CD4-positive, alpha-beta T cell (primary cell): ENCODE measurements around the gene MICAL2. TPM values are rescaled to one million over a fixed set of nuclear protein-coding genes. Genes with fewer than 3 reads are reported as not detected.

Experiments
- ATAC-seq: fragments of 200-7000 bp; cut with Tn5 transposase; one replicate; pipeline ENCODE4 v1.10.0; 2022; ENCODE audit warnings: mild to moderate bottlenecking; ENCODE audit not compliant: poor library complexity
- CTCF ChIA-PET: fragments of 350-600 bp; sonication (Branson Sonifier 250); formaldehyde crosslinking; loops from one replicate; lab custom pipeline; 2021; ENCODE audit warnings: antibody characterized with exemption, inconsistent platforms; lab: Charles Lee
- POLR2A ChIA-PET: fragments of 350-600 bp; sonication (Branson Sonifier 250); formaldehyde crosslinking; loops from one replicate; lab custom pipeline; 2021; ENCODE audit warnings: antibody characterized with exemption, inconsistent platforms; lab: Charles Lee
- DNase-seq, 14 experiments: peaks; one replicate each; pipeline ENCODE4 v3.0.0-alpha.2; 2013 to 2020; ENCODE audit warnings: mixed read lengths in 2 of 14
- H3K27ac ChIP-seq, 2 donors: one replicate each; pipeline versions ENCODE4 v1.5.1 to v1.7.0; 2013; ENCODE audit warnings: low read length in 2 of 2, low read depth in 1 of 2, mild to moderate bottlenecking in 1 of 2
- H3K27me3 ChIP-seq, 2 experiments: 1 replicate in 1 of 2; 2 replicates in 1 of 2; pipeline versions ENCODE4 v1.6.1 to v1.7.0; 2013; ENCODE audit warnings: low read length in 2 of 2, control low read depth in 1 of 2, mild to moderate bottlenecking in 1 of 2, moderate library complexity in 1 of 2; ENCODE audit not compliant: insufficient read depth in 2 of 2, control insufficient read depth in 1 of 2
- H3K36me3 ChIP-seq: one replicate; pipeline ENCODE4 v1.6.1; 2013; ENCODE audit warnings: low read length, control low read depth; ENCODE audit not compliant: insufficient read depth
- H3K4me1 ChIP-seq: one replicate; pipeline ENCODE4 v1.6.1; 2013; ENCODE audit warnings: low read length, control low read depth; ENCODE audit not compliant: insufficient read depth
- H3K4me3 ChIP-seq: one replicate; pipeline ENCODE4 v1.5.1; 2013; ENCODE audit warnings: mild to moderate bottlenecking, low read length, moderate library complexity
- H3K9me3 ChIP-seq, 2 experiments: 1 replicate in 1 of 2; 2 replicates in 1 of 2; pipeline versions ENCODE4 v1.6.1 to v1.7.0; 2013; ENCODE audit warnings: low read length in 2 of 2, mild to moderate bottlenecking in 2 of 2, control low read depth in 1 of 2, moderate library complexity in 1 of 2; ENCODE audit not compliant: control insufficient read depth in 1 of 2, insufficient read depth in 1 of 2
- H3K27ac Mint-ChIP-seq: one replicate; pipeline ENCODE4 v1.8.0; 2020; ENCODE audit warnings: mixed read lengths
- H3K27me3 Mint-ChIP-seq: one replicate; pipeline ENCODE4 v1.8.0; 2021; ENCODE audit warnings: mixed read lengths
- H3K36me3 Mint-ChIP-seq: one replicate; pipeline ENCODE4 v1.8.0; 2021; ENCODE audit warnings: low read depth, mixed read lengths
- H3K4me1 Mint-ChIP-seq: one replicate; pipeline ENCODE4 v1.8.0; 2021; ENCODE audit warnings: low read depth, mixed read lengths
- H3K4me3 Mint-ChIP-seq: one replicate; pipeline ENCODE4 v1.8.0; 2020; ENCODE audit warnings: mild to moderate bottlenecking, mixed read lengths
- H3K9me3 Mint-ChIP-seq: one replicate; pipeline ENCODE4 v1.8.0; 2020; ENCODE audit warnings: mixed read lengths
- intact Hi-C, 2 experiments: fragments of 100-400 bp; cut with DNase I in 1 of 2; cut with micrococcal nuclease in 1 of 2; formaldehyde crosslinking; loops; one replicate each; pipeline versions ENCODE4 v1.15.1 to v1.9.0; 2023 to 2025; cut with DNase I, micrococcal nuclease
- total RNA-seq, 174 experiments: library from RNA in 2 of 174; stranded (reverse) in 2 of 174; gene quantifications; one replicate each; pipeline ENCODE4 v1.2.3 and lab custom pipeline; 2021 to 2026
- TF ChIP-seq, protein P1 (sequence below): fragments of 200-600 bp; IDR thresholded peaks from one replicate; pipeline ENCODE4 v1.8.0; 2022; ENCODE audit warnings: antibody characterized with exemption, mild to moderate bottlenecking

Gene MICAL2
- total RNA-seq, 2 experiments from 2014 or later: 12.8 to 14.1 TPM

DNA sequence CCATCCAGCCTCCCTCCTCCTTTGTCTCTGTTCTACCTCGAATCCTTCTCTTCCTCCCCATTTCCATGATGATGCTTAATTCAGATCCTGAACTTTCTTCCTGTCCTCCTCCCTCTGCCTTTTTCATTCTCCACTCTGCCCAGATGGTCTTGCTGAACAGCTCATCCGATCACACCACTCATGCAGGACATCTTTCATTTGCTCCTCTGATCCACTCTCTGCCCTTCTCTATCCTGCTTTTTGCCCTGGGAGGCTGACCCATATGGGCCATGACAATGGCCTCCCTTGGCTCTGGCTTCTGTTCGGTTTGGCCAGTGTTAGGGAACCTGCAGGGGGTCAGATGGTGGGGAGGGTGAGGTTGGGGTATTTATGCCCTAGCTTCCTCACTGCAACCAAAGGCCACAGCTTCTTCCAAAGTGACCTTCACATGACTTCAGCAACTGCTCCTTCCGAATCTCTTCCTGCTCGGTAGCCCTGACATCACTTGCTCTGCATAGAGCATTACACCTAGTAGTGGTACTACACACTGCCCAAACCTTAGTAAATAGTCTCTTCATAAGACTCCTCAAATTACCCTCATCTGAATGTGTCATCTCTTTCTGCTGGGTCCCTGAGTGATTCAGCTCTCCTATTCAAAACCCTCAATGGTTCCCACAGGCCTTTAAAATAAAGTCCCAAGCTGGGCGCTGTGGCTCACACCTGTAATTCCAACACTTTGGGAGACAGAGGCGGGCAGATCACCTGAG is 32.7 kb upstream of the MICAL2 start:
- DNase-seq (no peak), ATAC-seq (no peak)
- intact Hi-C loops: no loop called here
- no peak overlapping the region for H3K27ac Mint-ChIP-seq
- H3K36me3 Mint-ChIP-seq: no peaks in the 10 kb centered on the region
- Histone ChIP-seq H3K4me1 (no peaks in the 10 kb centered on the region), H3K27me3 (no peaks in the 10 kb centered on the region), H3K9me3 (no peaks in the 10 kb centered on the region), H3K36me3 (no peaks in the 10 kb centered on the region), H3K27ac (no peak overlapping the region), H3K4me3 (no peak overlapping the region)
- POLR2A ChIA-PET: interaction anchor here (1.5 kb wide), 1 partner anchor 10 kb away, joined by 3 read pairs; no protein-coding TSS in a partner anchor
- TF ChIP-seq, protein P1, sequence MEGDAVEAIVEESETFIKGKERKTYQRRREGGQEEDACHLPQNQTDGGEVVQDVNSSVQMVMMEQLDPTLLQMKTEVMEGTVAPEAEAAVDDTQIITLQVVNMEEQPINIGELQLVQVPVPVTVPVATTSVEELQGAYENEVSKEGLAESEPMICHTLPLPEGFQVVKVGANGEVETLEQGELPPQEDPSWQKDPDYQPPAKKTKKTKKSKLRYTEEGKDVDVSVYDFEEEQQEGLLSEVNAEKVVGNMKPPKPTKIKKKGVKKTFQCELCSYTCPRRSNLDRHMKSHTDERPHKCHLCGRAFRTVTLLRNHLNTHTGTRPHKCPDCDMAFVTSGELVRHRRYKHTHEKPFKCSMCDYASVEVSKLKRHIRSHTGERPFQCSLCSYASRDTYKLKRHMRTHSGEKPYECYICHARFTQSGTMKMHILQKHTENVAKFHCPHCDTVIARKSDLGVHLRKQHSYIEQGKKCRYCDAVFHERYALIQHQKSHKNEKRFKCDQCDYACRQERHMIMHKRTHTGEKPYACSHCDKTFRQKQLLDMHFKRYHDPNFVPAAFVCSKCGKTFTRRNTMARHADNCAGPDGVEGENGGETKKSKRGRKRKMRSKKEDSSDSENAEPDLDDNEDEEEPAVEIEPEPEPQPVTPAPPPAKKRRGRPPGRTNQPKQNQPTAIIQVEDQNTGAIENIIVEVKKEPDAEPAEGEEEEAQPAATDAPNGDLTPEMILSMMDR: no peak
- H3K4me1 Mint-ChIP-seq: no peaks in the 10 kb centered on the region
- CTCF ChIA-PET: interaction anchor here (1.3 kb wide), 1 partner anchor 33 kb away, joined by 3 read pairs; no protein-coding TSS in a partner anchor
- no peak overlapping the region for H3K4me3 Mint-ChIP-seq
- H3K9me3 Mint-ChIP-seq: no peaks in the 10 kb centered on the region
- H3K27me3 Mint-ChIP-seq: no peaks in the 10 kb centered on the region

DNA sequence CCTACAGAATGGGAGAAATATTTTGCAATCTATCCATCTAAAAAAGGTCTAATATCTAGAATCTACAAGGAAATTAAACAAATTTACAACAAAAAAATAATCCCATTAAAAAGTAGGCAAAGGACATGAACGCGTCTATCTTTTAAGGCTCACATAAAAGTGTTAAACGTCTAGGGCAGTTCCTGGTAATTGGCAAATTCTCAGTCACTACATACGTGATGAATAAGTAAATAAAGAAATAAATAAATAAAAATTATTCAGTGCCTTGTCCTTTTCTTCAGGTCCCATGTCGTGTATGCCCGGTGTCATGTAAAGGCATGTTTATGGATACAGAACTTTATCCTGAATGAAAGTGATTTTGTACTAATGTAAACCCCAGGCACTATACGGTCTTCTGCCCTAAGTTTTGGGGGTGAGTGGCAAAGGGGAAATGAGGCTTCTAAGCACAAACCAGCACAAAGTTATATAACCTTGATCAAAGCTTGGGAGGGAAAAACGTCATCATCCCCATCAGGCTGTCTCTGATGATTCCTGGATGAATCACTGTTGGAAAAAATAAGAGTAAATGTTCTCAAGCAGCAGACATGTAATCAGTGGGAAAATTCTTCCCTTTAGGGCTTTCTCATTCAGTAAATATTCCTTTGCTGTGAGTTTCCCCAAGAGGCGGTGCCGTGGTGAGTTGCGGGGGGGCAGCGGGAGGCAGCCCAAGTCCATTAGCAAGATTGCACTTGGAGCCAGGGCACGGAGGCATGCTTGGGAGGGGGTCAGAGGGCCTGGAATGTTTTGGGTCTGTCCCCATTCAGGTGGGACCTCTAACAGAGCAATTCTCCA is 30.4 kb upstream of the MICAL2 start:
- Histone ChIP-seq H3K4me1 (no peaks in the 10 kb centered on the region), H3K36me3 (no peaks in the 10 kb centered on the region), H3K9me3 (no peaks in the 10 kb centered on the region), H3K27ac (no peak overlapping the region), H3K4me3 (no peak overlapping the region), H3K27me3 (no peaks in the 10 kb centered on the region)
- peaks cover 5% of the 10 kb centered on the region for H3K4me1 Mint-ChIP-seq
- H3K36me3 Mint-ChIP-seq: no peaks in the 10 kb centered on the region
- ChIA-PET POLR2A (no interaction called here), CTCF (no interaction called here)
- intact Hi-C loops: no loop called here
- H3K27me3 Mint-ChIP-seq: no peaks in the 10 kb centered on the region
- ATAC-seq (no peak), DNase-seq (no peak)
- TF ChIP-seq, protein P1: no peak
- no peak overlapping the region for H3K27ac Mint-ChIP-seq
- no peaks in the 10 kb centered on the region for H3K9me3 Mint-ChIP-seq
- no peak overlapping the region for H3K4me3 Mint-ChIP-seq

DNA sequence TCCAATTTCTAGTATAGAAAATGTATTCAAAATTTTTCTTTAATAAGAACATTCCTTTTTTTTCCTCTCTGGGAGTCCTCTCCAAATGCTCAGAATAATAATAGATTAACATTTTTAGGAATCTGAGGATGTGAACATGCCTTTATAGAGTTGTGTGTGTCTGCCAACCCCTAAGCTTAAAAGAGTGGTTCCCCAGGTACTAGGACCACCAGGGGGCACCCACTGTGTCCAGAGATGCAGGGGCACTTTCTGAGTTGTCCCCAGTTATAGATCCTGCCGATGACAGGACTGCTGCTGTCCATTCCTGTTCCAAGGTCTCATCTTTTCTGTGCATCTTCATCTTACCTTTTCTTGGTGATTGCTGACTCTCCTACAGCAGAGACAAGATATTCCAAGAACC is 27.0 kb upstream of the MICAL2 start:
- Mint-ChIP-seq H3K4me3 (no peak overlapping the region), H3K9me3 (no peaks in the 10 kb centered on the region), H3K27ac (no peak overlapping the region), H3K36me3 (no peaks in the 10 kb centered on the region), H3K27me3 (no peaks in the 10 kb centered on the region), H3K4me1 (peaks cover 38% of the 10 kb centered on the region)
- ChIA-PET CTCF (no interaction called here), POLR2A (no interaction called here)
- H3K27ac ChIP-seq: no peak overlapping the region
- no peaks in the 10 kb centered on the region for H3K36me3 ChIP-seq
- intact Hi-C loops: no loop called here
- no peak for DNase-seq
- H3K9me3 ChIP-seq: no peaks in the 10 kb centered on the region
- H3K4me3 ChIP-seq: no peak overlapping the region
- no peak for ATAC-seq
- H3K4me1 ChIP-seq: peaks cover 33% of the 10 kb centered on the region
- no peaks in the 10 kb centered on the region for H3K27me3 ChIP-seq
- TF ChIP-seq, protein P1: no peak
